Osteoblast (primary cell): Measurements from ENCODE around the gene OR2M2. TPM values are rescaled to one million over a fixed set of nuclear protein-coding genes. Genes with fewer than 3 reads are reported as not detected.

ENCODE experiments used
- DNase-seq: peaks from one replicate; pipeline ENCODE4 v3.0.0; 2011; ENCODE audit warnings: low spot score, mixed read lengths; ENCODE audit not compliant: insufficient read length; ENCODE audit errors: missing footprints
- H2AFZ ChIP-seq: 2 replicates; pipeline ENCODE4 v1.6.0; 2011; ENCODE audit warnings: mild to moderate bottlenecking, low read length
- H3K27ac ChIP-seq: 2 replicates; pipeline ENCODE4 v1.5.1; 2011; ENCODE audit warnings: mild to moderate bottlenecking, low read depth, low read length, moderate library complexity
- H3K27me3 ChIP-seq: 2 replicates; pipeline ENCODE4 v1.6.0; 2012; ENCODE audit warnings: mild to moderate bottlenecking, control low read depth, inconsistent platforms, low read length, moderate library complexity; ENCODE audit not compliant: insufficient read depth
- H3K36me3 ChIP-seq: 2 replicates; pipeline ENCODE4 v1.5.1; 2011; ENCODE audit warnings: mild to moderate bottlenecking, low read length, control low read depth, moderate library complexity; ENCODE audit not compliant: insufficient read depth
- H3K4me1 ChIP-seq: 2 replicates; pipeline ENCODE4 v1.5.1; 2011; ENCODE audit warnings: mild to moderate bottlenecking, low read length, control low read depth, moderate library complexity; ENCODE audit not compliant: insufficient read depth
- H3K4me2 ChIP-seq: 2 replicates; pipeline ENCODE4 v1.6.0; 2011; ENCODE audit warnings: mild to moderate bottlenecking, low read length; ENCODE audit not compliant: insufficient read depth
- H3K4me3 ChIP-seq: fragments of 200-600 bp; sonication (generic); 3 replicates; pipeline ENCODE4 v1.5.1; 2012; ENCODE audit warnings: mild to moderate bottlenecking, low read length, inconsistent platforms; ENCODE audit not compliant: insufficient read depth
- H3K79me2 ChIP-seq: 2 replicates; pipeline ENCODE4 v1.6.0; 2012; ENCODE audit warnings: mild to moderate bottlenecking, low read length, control low read depth, inconsistent platforms; ENCODE audit not compliant: insufficient read depth
- H3K9me3 ChIP-seq: 2 replicates; pipeline ENCODE4 v1.5.1; 2011; ENCODE audit warnings: low read depth, low read length, control low read depth
- H4K20me1 ChIP-seq: 2 replicates; pipeline ENCODE4 v1.6.0; 2012; ENCODE audit warnings: mild to moderate bottlenecking, low read length, control low read depth; ENCODE audit not compliant: insufficient read depth
- total RNA-seq: library from RNA; depleted of rRNA; stranded (reverse); fragments of >200 nt; gene quantifications from 2 replicates; pipeline ENCODE4 v1.2.3, GENCODE V29; 2012
- TF ChIP-seq, protein P1 (sequence below): IDR thresholded peaks from 2 replicates; pipeline ENCODE4 v1.5.1; 2011; ENCODE audit warnings: mild to moderate bottlenecking, low read depth, low read length, moderate library complexity; ENCODE audit errors: extremely low read depth

Gene OR2M2
- total RNA-seq, 1 donor: not detected

DNA sequence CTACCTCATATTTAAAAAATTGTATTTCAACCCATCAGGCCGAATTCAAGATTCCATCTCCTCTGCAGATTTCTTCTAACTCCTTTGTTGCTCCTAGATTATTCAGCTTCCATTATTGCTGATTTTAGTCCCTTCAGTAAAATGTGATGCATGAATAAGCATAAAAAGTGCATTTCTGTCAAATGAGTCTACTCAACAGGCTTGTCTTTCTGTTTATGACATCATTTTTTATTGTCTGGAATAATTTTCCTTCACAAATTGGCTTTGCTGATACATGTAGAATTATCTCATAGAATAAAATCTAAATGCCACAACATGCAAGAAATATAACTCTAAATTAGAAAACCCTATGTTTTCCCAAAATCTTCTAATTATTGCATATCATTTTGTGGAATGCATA is 31.3 kb upstream of the OR2M2 start:
- Histone ChIP-seq H3K79me2 (no peaks in the 10 kb centered on the region), H3K27me3 (no peaks in the 10 kb centered on the region), H3K27ac (no peak overlapping the region), H3K4me3 (no peak overlapping the region), H4K20me1 (no peaks in the 10 kb centered on the region), H2AFZ (no peak overlapping the region), H3K4me2 (no peak overlapping the region), H3K4me1 (no peaks in the 10 kb centered on the region), H3K36me3 (no peaks in the 10 kb centered on the region), H3K9me3 (no peaks in the 10 kb centered on the region)
- TF ChIP-seq, protein P1, sequence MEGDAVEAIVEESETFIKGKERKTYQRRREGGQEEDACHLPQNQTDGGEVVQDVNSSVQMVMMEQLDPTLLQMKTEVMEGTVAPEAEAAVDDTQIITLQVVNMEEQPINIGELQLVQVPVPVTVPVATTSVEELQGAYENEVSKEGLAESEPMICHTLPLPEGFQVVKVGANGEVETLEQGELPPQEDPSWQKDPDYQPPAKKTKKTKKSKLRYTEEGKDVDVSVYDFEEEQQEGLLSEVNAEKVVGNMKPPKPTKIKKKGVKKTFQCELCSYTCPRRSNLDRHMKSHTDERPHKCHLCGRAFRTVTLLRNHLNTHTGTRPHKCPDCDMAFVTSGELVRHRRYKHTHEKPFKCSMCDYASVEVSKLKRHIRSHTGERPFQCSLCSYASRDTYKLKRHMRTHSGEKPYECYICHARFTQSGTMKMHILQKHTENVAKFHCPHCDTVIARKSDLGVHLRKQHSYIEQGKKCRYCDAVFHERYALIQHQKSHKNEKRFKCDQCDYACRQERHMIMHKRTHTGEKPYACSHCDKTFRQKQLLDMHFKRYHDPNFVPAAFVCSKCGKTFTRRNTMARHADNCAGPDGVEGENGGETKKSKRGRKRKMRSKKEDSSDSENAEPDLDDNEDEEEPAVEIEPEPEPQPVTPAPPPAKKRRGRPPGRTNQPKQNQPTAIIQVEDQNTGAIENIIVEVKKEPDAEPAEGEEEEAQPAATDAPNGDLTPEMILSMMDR: no peak
- no peak for DNase-seq

DNA sequence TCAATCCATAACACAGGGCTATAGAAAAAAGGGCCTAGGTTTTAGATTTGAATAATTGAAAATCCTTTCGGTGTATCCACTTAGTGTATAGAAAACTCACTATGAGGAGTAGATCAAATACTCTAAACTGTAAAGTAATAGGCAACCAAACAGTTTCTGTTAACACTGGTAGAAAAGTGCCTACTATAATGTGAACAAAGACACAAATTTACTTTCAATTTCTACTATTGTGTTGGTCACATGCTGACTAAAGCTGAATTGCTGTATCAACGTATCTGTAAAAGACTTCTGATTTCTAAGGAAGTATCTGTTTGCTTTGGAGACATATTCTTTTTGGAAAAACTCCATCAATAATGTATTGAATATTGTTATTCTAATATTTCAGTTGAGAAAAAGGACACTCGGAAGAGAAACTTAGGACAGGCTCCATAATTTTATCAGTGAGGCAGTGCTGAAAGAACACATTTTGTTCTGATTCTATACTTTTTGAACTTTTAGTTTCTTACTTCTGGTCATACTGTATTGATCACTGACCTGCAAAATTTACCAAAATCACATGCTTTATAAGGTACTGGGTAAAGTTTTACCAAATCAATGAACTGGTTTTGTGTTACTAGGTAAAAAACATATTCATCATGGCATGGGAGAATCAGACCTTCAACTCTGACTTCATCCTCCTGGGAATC is 30.0 kb upstream of the OR2M2 start, which contains the start of gene OR2M5:
Gene OR2M5 (plus strand): TSS at position 636 of the 686 bp plus-strand sequence. CDS start 0 bp downstream, at position 636.
- TF ChIP-seq, protein P1: no peak
- Histone ChIP-seq H3K27me3 (no peaks in the 10 kb centered on the region), H4K20me1 (no peaks in the 10 kb centered on the region), H2AFZ (no peak within 1 kb of the TSS), H3K36me3 (no peaks in the 10 kb centered on the region), H3K9me3 (no peaks in the 10 kb centered on the region), H3K79me2 (no peaks in the 10 kb centered on the region), H3K27ac (no peak within 1 kb of the TSS), H3K4me2 (no peak within 1 kb of the TSS), H3K4me3 (no peak within 1 kb of the TSS), H3K4me1 (no peaks in the 10 kb centered on the region)
- no peak for DNase-seq

DNA sequence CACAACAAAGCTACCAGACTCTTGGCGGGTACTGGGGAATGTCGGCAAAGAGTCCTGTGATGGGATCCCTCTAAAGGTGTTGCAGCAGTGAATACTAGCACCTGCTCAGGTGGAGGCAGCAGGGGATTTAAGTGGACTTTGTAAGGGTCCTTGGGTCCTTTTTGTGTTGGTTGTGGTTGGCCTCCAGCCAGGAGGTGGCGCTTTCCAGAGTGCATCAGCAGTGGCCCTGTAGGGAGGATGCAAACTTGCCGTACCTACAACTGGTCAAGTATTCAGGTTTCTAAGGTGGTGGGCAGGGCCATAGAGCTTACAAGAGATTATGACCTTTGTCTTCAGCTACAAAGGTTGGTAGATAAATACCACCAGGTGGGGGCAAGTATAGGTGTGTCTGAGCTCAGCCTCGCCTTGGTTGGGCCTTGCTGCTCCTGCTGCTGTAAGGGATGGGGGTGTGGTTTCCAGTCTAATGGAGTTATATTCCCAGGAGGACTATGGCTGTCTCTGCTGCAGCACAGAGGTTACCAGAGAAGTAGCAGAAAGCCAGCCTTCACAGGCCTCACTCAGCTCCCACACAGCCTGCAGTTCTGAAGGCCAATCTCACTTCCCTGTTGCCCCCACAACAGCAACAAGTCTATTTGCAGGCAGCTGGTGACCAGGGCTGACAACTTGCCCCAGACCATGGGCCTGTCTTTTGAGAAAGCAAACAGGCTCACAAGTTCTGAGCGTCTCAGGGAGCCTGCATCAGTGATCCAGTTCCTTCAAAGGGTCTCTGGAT is 22.4 kb upstream of the OR2M2 start:
- no peak for DNase-seq
- Histone ChIP-seq H2AFZ (no peak overlapping the region), H3K4me2 (no peak overlapping the region), H3K27ac (no peak overlapping the region), H3K36me3 (no peaks in the 10 kb centered on the region), H3K9me3 (no peaks in the 10 kb centered on the region), H3K79me2 (no peaks in the 10 kb centered on the region), H3K27me3 (no peaks in the 10 kb centered on the region), H4K20me1 (no peaks in the 10 kb centered on the region), H3K4me1 (no peaks in the 10 kb centered on the region), H3K4me3 (no peak overlapping the region)
- TF ChIP-seq, protein P1: no peak

DNA sequence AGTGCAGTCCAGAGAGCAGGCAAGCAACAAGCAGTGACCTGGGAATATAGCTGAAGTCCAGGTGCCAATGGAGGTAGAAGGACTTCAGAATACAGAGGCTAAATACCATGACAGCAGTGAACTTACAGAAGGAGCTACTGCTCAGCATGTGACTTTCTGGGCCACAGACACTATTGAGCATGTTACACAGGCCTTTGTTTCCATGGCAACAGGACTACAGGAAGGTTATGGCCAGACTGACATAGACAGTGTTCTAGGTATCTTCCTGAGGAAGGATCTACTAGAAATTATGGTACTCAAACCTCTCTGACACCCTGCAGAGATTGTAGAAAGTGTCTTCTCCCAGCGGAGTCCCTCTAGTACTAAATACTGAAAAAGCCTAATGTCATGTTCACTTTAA is 18.7 kb upstream of the OR2M2 start:
- Histone ChIP-seq H4K20me1 (no peaks in the 10 kb centered on the region), H2AFZ (no peak overlapping the region), H3K4me1 (no peaks in the 10 kb centered on the region), H3K9me3 (no peaks in the 10 kb centered on the region), H3K79me2 (no peaks in the 10 kb centered on the region), H3K36me3 (no peaks in the 10 kb centered on the region), H3K27ac (no peak overlapping the region), H3K4me2 (no peak overlapping the region), H3K4me3 (no peak overlapping the region), H3K27me3 (no peaks in the 10 kb centered on the region)
- TF ChIP-seq, protein P1: no peak
- no peak for DNase-seq
